Islet of Langerhans (tissue), 1 donor: Measurements from ENCODE around the gene U2AF2.

Experiments
- FAIRE-seq: peaks from one replicate; lab custom pipeline; 2011; peaks lifted over from hg19 to GRCh38; lab: Jason Lieb, UNC

The U2AF2 gene

GRCh38 chr19:55658846-55659459, 4.1 kb downstream of the U2AF2 start:
- no peak for FAIRE-seq

GRCh38 chr19:55659822-55660221, 5.0 kb downstream of the U2AF2 start:
- FAIRE-seq: no peak

- no peak for FAIRE-seq
These were observed 5.6 kb downstream of the U2AF2 start for GRCh38 chr19:55660404-55660803.

- no peak for FAIRE-seq
These were observed 6.2 kb downstream of the U2AF2 start for GRCh38 chr19:55660991-55661390.

- FAIRE-seq: no peak
These were observed 7.0 kb downstream of the U2AF2 start for GRCh38 chr19:55661826-55662225.

- FAIRE-seq: no peak
These were observed 9.2 kb downstream of the U2AF2 start for GRCh38 chr19:55663846-55664536.

- FAIRE-seq: no peak
These were observed 11.6 kb downstream of the U2AF2 start for GRCh38 chr19:55666343-55667005.

GRCh38 chr19:55667006-55667381, 12.2 kb downstream of the U2AF2 start:
- FAIRE-seq: no peak

- FAIRE-seq: no peak
These were observed 12.7 kb downstream of the U2AF2 start for GRCh38 chr19:55667511-55667910.

- no peak for FAIRE-seq
These were observed 13.1 kb downstream of the U2AF2 start for GRCh38 chr19:55667958-55668357.

- FAIRE-seq: no peak
These were observed 13.9 kb downstream of the U2AF2 start for GRCh38 chr19:55668603-55669348.

GRCh38 chr19:55669418-55670279, 14.8 kb downstream of the U2AF2 start:
- FAIRE-seq: no peak

- FAIRE-seq: no peak
These were observed 15.6 kb downstream of the U2AF2 start for GRCh38 chr19:55670280-55671053.

GRCh38 chr19:55671054-55671378, 16.2 kb downstream of the U2AF2 start:
- FAIRE-seq: no peak

- no peak for FAIRE-seq
These were observed 17.6 kb downstream of the U2AF2 start for GRCh38 chr19:55672418-55672817.

- no peak for FAIRE-seq
These were observed 18.6 kb downstream of the U2AF2 start for GRCh38 chr19:55673465-55673864.

- no peak for FAIRE-seq
These were observed 19.1 kb downstream of the U2AF2 start for GRCh38 chr19:55673889-55674288.

GRCh38 chr19:55674459-55674840, 19.6 kb downstream of the U2AF2 start:
- no peak for FAIRE-seq

GRCh38 chr19:55674841-55675660, 20.2 kb downstream of the U2AF2 start, which contains the start of gene EPN1:
Gene EPN1 (plus strand): TSS chr19:55675226. CDS start chr19:55678628, 3,402 bp downstream.
- FAIRE-seq: no peak

GRCh38 chr19:55675661-55676354, 21.0 kb downstream of the U2AF2 start:
- no peak for FAIRE-seq
